OCI-LY7 (cell line): ENCODE data around the gene MYL5. TPM values are rescaled to one million over a fixed set of nuclear protein-coding genes. Genes with fewer than 3 reads are reported as not detected.

Source experiments
- BruUV-seq: library from RNA; stranded (reverse); fragments of 400-500 nt; replicated peaks from 2 replicates; lab custom pipeline; 2021; lab: Mats Ljungman, UMichigan
- CTCF ChIA-PET: fragments of 300-600 bp; sonication (Branson Sonifier 250); formaldehyde crosslinking; loops from one replicate; lab custom pipeline; 2022; ENCODE audit warnings: antibody characterized with exemption; ENCODE audit not compliant: unreplicated experiment; lab: Charles Lee
- POLR2A ChIA-PET: fragments of 300-600 bp; sonication (Branson Sonifier 250); formaldehyde crosslinking; loops from one replicate; lab custom pipeline; 2022; ENCODE audit warnings: antibody characterized with exemption; lab: Charles Lee
- DNase-seq: peaks from one replicate; pipeline ENCODE4 v3.0.0-alpha.2; 2015; ENCODE audit warnings: low spot score
- H2AFZ ChIP-seq: fragments of 200-600 bp; sonication (generic), shearing (Covaris generic); 2 replicates; pipeline ENCODE4 v1.6.1; 2014; ENCODE audit warnings: mild to moderate bottlenecking, antibody characterized with exemption, low read length, moderate library complexity
- H3K27ac ChIP-seq: fragments of 200-600 bp; sonication (generic); 2 replicates; pipeline ENCODE4 v1.5.1; 2014; ENCODE audit warnings: mixed run types, low read depth, mild to moderate bottlenecking, moderate library complexity, low read length, inconsistent platforms; ENCODE audit not compliant: poor library complexity, severe bottlenecking
- H3K36me3 ChIP-seq: fragments of 200-600 bp; sonication (generic); 2 replicates; pipeline ENCODE4 v1.6.1; 2014; ENCODE audit warnings: mild to moderate bottlenecking, antibody characterized with exemption, low read length, moderate library complexity, mixed read lengths; ENCODE audit not compliant: insufficient read depth
- H3K4me1 ChIP-seq: fragments of 200-600 bp; sonication (generic); 2 replicates; pipeline ENCODE4 v1.5.1; 2014; ENCODE audit warnings: mild to moderate bottlenecking, low read length; ENCODE audit not compliant: insufficient read depth, poor library complexity, severe bottlenecking
- H3K4me2 ChIP-seq: fragments of 200-600 bp; sonication (generic); 2 replicates; pipeline ENCODE4 v1.6.1; 2014; ENCODE audit warnings: mild to moderate bottlenecking, low read length
- H3K4me3 ChIP-seq: fragments of 200-600 bp; sonication (generic); 2 replicates; pipeline ENCODE4 v1.5.1; 2014; ENCODE audit warnings: mild to moderate bottlenecking, low read depth, low read length; ENCODE audit not compliant: poor library complexity, severe bottlenecking
- H3K79me2 ChIP-seq: fragments of 200-600 bp; sonication (generic); 2 replicates; pipeline ENCODE4 v1.6.1; 2016; ENCODE audit warnings: low read depth, mild to moderate bottlenecking, low read length, moderate library complexity, mixed read lengths; ENCODE audit not compliant: insufficient read depth
- H3K9me2 ChIP-seq: fragments of 200-600 bp; sonication (generic); 2 replicates; pipeline ENCODE4 v1.6.1; 2016; ENCODE audit warnings: mild to moderate bottlenecking, low read length, mixed read lengths; ENCODE audit not compliant: insufficient read depth
- H3K9me3 ChIP-seq: fragments of 200-600 bp; sonication (generic); 2 replicates; pipeline ENCODE4 v1.6.1; 2014; ENCODE audit warnings: mild to moderate bottlenecking, mixed run types, low read length, mixed read lengths
- H4K20me1 ChIP-seq: fragments of 200-600 bp; sonication (generic); 2 replicates; pipeline ENCODE4 v1.6.1; 2014; ENCODE audit warnings: mild to moderate bottlenecking, antibody characterized with exemption, low read length, moderate library complexity, mixed read lengths; ENCODE audit not compliant: insufficient read depth
- CTCF ChIP-seq: fragments of 200-600 bp; sonication (generic); conservative IDR thresholded peaks from 2 replicates; pipeline ENCODE4 v1.5.1; 2014; ENCODE audit warnings: mild to moderate bottlenecking, antibody characterized with exemption, low read length, moderate library complexity, mixed read lengths
- EZH2phosphoT487 ChIP-seq: fragments of 200-600 bp; sonication (generic); IDR thresholded peaks from 2 replicates; pipeline ENCODE4 v1.6.1; 2018; ENCODE audit warnings: low read depth, borderline replicate concordance, mild to moderate bottlenecking, mixed run types, antibody characterized with exemption, low read length, moderate library complexity, mixed read lengths
- intact Hi-C: fragments of 100-400 bp; cut with micrococcal nuclease; formaldehyde crosslinking; loops from one replicate; pipeline ENCODE4 v1.10.0; 2022; ENCODE audit not compliant: unreplicated experiment
- total RNA-seq, 2 experiments: library from RNA; depleted of rRNA in 1 of 2; stranded (reverse); fragments of >200 nt in 1 of 2; shearing (Covaris generic) in 1 of 2; gene quantifications; 2 replicates each; pipeline ENCODE4 v1.2.3, GENCODE V29; 2014 to 2022

The MYL5 gene
- total RNA-seq, 2 experiments from 2014 or later: 24.4 to 62.2 TPM

GRCh38 chr4:647481-647880 is 26.9 kb upstream of the MYL5 start:
- H3K36me3 ChIP-seq: no peaks in the 10 kb centered on the region

DNA sequence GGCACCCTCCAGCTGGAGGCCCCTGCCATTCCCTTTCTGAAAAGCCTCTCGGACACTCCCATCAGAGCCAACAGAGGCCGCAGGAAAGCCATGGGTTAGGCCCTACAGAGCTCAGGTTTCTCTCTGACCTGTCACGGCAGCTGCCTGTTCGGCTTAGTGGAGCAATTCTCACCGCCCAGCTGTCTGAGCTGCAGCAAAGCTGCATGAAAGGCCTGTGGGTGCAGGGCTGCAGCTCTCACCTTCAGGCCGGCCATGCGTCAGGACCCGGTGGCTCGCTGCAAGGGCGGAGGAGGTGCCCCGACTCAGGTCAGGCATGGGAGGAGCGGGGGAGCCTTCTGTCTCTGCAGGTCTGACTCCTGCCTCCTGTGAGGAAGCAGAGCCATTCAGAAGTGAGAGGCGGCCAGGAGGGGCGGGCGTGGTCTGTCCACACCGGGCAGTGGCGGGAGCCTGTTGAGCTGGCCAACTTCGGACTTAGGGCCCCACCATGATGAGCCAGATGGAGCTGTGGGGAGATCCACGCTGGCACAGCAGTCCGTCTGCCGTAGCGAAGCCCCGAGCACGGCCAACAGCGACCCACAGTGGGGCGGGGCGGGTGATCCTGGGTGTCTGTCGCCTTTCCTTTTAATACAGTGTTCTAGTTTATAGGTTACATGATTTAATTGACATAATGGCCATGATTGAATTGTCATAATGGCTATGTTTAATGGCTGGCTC is 25.6 kb upstream of the MYL5 start:
- no peaks in the 10 kb centered on the region for H3K4me1 ChIP-seq
- no peak for TF ChIP-seq CTCF
- TF ChIP-seq EZH2phosphoT487: no peak
- no peaks in the 10 kb centered on the region for H3K9me3 ChIP-seq
- no peak overlapping the region for H3K4me2 ChIP-seq
- H3K27ac ChIP-seq: no peak overlapping the region
- no peaks in the 10 kb centered on the region for H3K79me2 ChIP-seq
- no peaks in the 10 kb centered on the region for H4K20me1 ChIP-seq
- intact Hi-C loops: no loop called here
- H3K36me3 ChIP-seq: no peaks in the 10 kb centered on the region
- H2AFZ ChIP-seq: no peak overlapping the region
- no peaks in the 10 kb centered on the region for H3K9me2 ChIP-seq
- CTCF ChIA-PET: no interaction called here
- POLR2A ChIA-PET: no interaction called here
- no peak overlapping the region for H3K4me3 ChIP-seq
- no peak for DNase-seq
- no TSS peak for BruUV-seq

More at GRCh38 chr4:647481-647880, 26.9 kb upstream of the MYL5 start:
- Histone ChIP-seq H3K4me2 (no peak overlapping the region), H3K27ac (no peak overlapping the region), H4K20me1 (no peaks in the 10 kb centered on the region), H2AFZ (no peak overlapping the region), H3K9me3 (no peaks in the 10 kb centered on the region), H3K4me1 (no peaks in the 10 kb centered on the region), H3K9me2 (no peaks in the 10 kb centered on the region), H3K79me2 (no peaks in the 10 kb centered on the region), H3K4me3 (no peak overlapping the region)
- CTCF ChIA-PET: no interaction called here
- DNase-seq: no peak
- POLR2A ChIA-PET: no interaction called here
- no TSS peak for BruUV-seq
- no peak for TF ChIP-seq EZH2phosphoT487
- intact Hi-C loops: no loop called here

DNA sequence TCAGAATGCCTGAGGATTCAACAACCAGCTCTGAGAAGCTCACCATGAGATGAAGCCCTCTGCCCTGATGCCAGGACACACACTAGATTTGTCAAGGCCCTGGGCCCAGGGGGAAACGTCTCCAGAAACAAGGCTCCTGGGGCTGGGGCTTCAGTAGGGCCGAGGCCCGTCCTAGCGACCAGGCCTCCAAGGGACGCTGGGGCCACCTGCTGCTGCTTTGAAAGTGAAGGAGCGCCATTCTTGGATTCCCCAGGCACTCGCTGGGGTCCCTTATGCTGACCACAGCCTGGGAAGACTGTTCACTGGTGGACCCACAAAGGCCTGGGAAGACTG is 25.1 kb upstream of the MYL5 start:
- no peaks in the 10 kb centered on the region for H3K9me3 ChIP-seq
- POLR2A ChIA-PET: no interaction called here
- no peaks in the 10 kb centered on the region for H3K36me3 ChIP-seq
- TF ChIP-seq EZH2phosphoT487: no peak
- TF ChIP-seq CTCF: no peak
- no peak for DNase-seq
- H3K27ac ChIP-seq: no peak overlapping the region
- H3K79me2 ChIP-seq: no peaks in the 10 kb centered on the region
- no peak overlapping the region for H2AFZ ChIP-seq
- no peaks in the 10 kb centered on the region for H3K9me2 ChIP-seq
- BruUV-seq: no TSS peak
- CTCF ChIA-PET: no interaction called here
- H3K4me1 ChIP-seq: no peaks in the 10 kb centered on the region
- no peak overlapping the region for H3K4me3 ChIP-seq
- no peak overlapping the region for H3K4me2 ChIP-seq
- no peaks in the 10 kb centered on the region for H4K20me1 ChIP-seq
- intact Hi-C loops: no loop called here
